CD4-positive, CD25-positive, alpha-beta regulatory T cell (primary cell): ENCODE data around the gene TSPAN7. TPM values are rescaled to one million over a fixed set of nuclear protein-coding genes. Genes with fewer than 3 reads are reported as not detected.

ENCODE experiments used
- ATAC-seq, 2 donors: fragments of 150-1000 bp; cut with Tn5 transposase; one replicate each; pipeline ENCODE4 v1.10.0; 2021; ENCODE audit warnings: low read depth in 2 of 2, moderate number of reproducible peaks in 2 of 2, moderate library complexity in 1 of 2
- DNase-seq, 3 donors: peaks; one replicate each; pipeline versions ENCODE4 v3.0.0 to v3.0.0-alpha.2; 2012 to 2022; ENCODE audit warnings: mixed read lengths in 1 of 3
- H3K27ac ChIP-seq: one replicate; pipeline ENCODE4 v1.7.0; 2013; ENCODE audit warnings: mild to moderate bottlenecking, low read length; ENCODE audit not compliant: insufficient read depth, poor library complexity, severe bottlenecking
- H3K27me3 ChIP-seq: one replicate; pipeline ENCODE4 v1.7.0; 2013; ENCODE audit warnings: low read length; ENCODE audit not compliant: control insufficient read depth, insufficient read depth
- H3K36me3 ChIP-seq: one replicate; pipeline ENCODE4 v1.7.0; 2013; ENCODE audit warnings: mild to moderate bottlenecking, low read length, moderate library complexity; ENCODE audit not compliant: control insufficient read depth, insufficient read depth
- H3K4me1 ChIP-seq: 2 replicates; pipeline ENCODE4 v1.7.0; 2013; ENCODE audit warnings: mild to moderate bottlenecking, low read length; ENCODE audit not compliant: insufficient read depth, control insufficient read depth, poor library complexity, severe bottlenecking
- H3K4me3 ChIP-seq: one replicate; pipeline ENCODE4 v1.7.0; 2013; ENCODE audit warnings: low read depth, mild to moderate bottlenecking, low read length, moderate library complexity
- H3K9me3 ChIP-seq, 2 experiments: 1 replicate in 1 of 2; 2 replicates in 1 of 2; pipeline ENCODE4 v1.7.0; 2013; ENCODE audit warnings: low read length in 2 of 2, mild to moderate bottlenecking in 1 of 2, moderate library complexity in 1 of 2; ENCODE audit not compliant: control insufficient read depth in 2 of 2
- H3K27ac Mint-ChIP-seq, 3 donors: one replicate each; pipeline ENCODE4 v1.8.0; 2020 to 2022; ENCODE audit warnings: mild to moderate bottlenecking in 3 of 3, mixed read lengths in 3 of 3, moderate library complexity in 2 of 3
- H3K27me3 Mint-ChIP-seq: one replicate; pipeline ENCODE4 v1.8.0; 2022; ENCODE audit warnings: mild to moderate bottlenecking, mixed read lengths
- H3K36me3 Mint-ChIP-seq: one replicate; pipeline ENCODE4 v1.8.0; 2020; ENCODE audit warnings: mixed read lengths
- H3K4me1 Mint-ChIP-seq, 4 donors: one replicate each; pipeline ENCODE4 v1.8.0; 2020 to 2022; ENCODE audit warnings: mixed read lengths in 4 of 4, mild to moderate bottlenecking in 1 of 4
- H3K4me3 Mint-ChIP-seq, 4 donors: one replicate each; pipeline ENCODE4 v1.8.0; 2020 to 2022; ENCODE audit warnings: mild to moderate bottlenecking in 4 of 4, mixed read lengths in 4 of 4, moderate library complexity in 3 of 4
- H3K9me3 Mint-ChIP-seq, 7 donors: one replicate each; pipeline ENCODE4 v1.8.0; 2020 to 2022; ENCODE audit warnings: mixed read lengths in 7 of 7, mild to moderate bottlenecking in 3 of 7, moderate library complexity in 2 of 7
- polyA plus RNA-seq, 4 donors: library from polyadenylated mRNA; unstranded; fragments of 300-500 nt; fragmentation: Illumina TruSeq; gene quantifications; one replicate each; pipeline ENCODE4 v1.2.3, GENCODE V29; 2021
- total RNA-seq: library from RNA; stranded (reverse); gene quantifications from one replicate; pipeline ENCODE4 v1.2.3, GENCODE V29; 2022

The TSPAN7 gene
- total and polyA plus RNA-seq, 5 donors from 2014 or later: 0.16 to 0.72 (median 0.20) TPM; not detected in 2

- no peak for ATAC-seq
- H3K4me3 ChIP-seq: no peak overlapping the region
- Mint-ChIP-seq H3K4me1 (no peaks in the 10 kb centered on the region), H3K36me3 (no peaks in the 10 kb centered on the region), H3K27me3 (peaks cover 8% of the 10 kb centered on the region), H3K27ac (no peak overlapping the region), H3K4me3 (peak overlapping the region in 1 of 4 donors; percentile 58), H3K9me3 (peaks cover 0 to 1% (median 0%) of the 10 kb centered on the region in 7 donors)
- H3K4me1 ChIP-seq: no peaks in the 10 kb centered on the region
- H3K27me3 ChIP-seq: peaks cover 2% of the 10 kb centered on the region
- no peak overlapping the region for H3K27ac ChIP-seq
- H3K36me3 ChIP-seq: no peaks in the 10 kb centered on the region
- H3K9me3 ChIP-seq: no peaks in the 10 kb centered on the region
- no peak for DNase-seq
Observed at GRCh38 chrX:38675856-38676255, 114.5 kb downstream of the TSPAN7 start.

GRCh38 chrX:38678183-38678582 is 116.8 kb downstream of the TSPAN7 start:
- H3K4me3 Mint-ChIP-seq: no peak overlapping the region
- no peak for ATAC-seq
- no peak overlapping the region for H3K27ac ChIP-seq

GRCh38 chrX:38678821-38679220 is 117.5 kb downstream of the TSPAN7 start:
- H3K4me3 ChIP-seq: no peak overlapping the region
- H3K27ac ChIP-seq: no peak overlapping the region
- no peaks in the 10 kb centered on the region for H3K36me3 ChIP-seq
- Mint-ChIP-seq H3K36me3 (no peaks in the 10 kb centered on the region), H3K27me3 (peaks cover 8% of the 10 kb centered on the region), H3K4me1 (no peaks in the 10 kb centered on the region), H3K9me3 (peaks cover 0 to 1% (median 0%) of the 10 kb centered on the region in 7 donors), H3K4me3 (no peak overlapping the region), H3K27ac (no peak overlapping the region)
- ATAC-seq: no peak
- no peaks in the 10 kb centered on the region for H3K4me1 ChIP-seq
- peaks cover 2% of the 10 kb centered on the region for H3K27me3 ChIP-seq
- no peak for DNase-seq
- H3K9me3 ChIP-seq: no peaks in the 10 kb centered on the region

More at GRCh38 chrX:38678183-38678582, 116.8 kb downstream of the TSPAN7 start:
- Mint-ChIP-seq H3K4me1 (no peaks in the 10 kb centered on the region), H3K27me3 (peaks cover 8% of the 10 kb centered on the region), H3K36me3 (no peaks in the 10 kb centered on the region), H3K9me3 (peaks cover 0 to 1% (median 0%) of the 10 kb centered on the region in 7 donors), H3K27ac (no peak overlapping the region)
- Histone ChIP-seq H3K9me3 (no peaks in the 10 kb centered on the region), H3K4me3 (no peak overlapping the region), H3K27me3 (peaks cover 2% of the 10 kb centered on the region), H3K36me3 (no peaks in the 10 kb centered on the region), H3K4me1 (no peaks in the 10 kb centered on the region)
- DNase-seq: no peak

GRCh38 chrX:38679695-38680094 is 118.4 kb downstream of the TSPAN7 start:
- H3K36me3 Mint-ChIP-seq: no peaks in the 10 kb centered on the region
- H3K27me3 Mint-ChIP-seq: peaks cover 8% of the 10 kb centered on the region
- H3K27ac Mint-ChIP-seq: no peak overlapping the region
- no peak for DNase-seq
- Histone ChIP-seq H3K4me3 (no peak overlapping the region), H3K9me3 (no peaks in the 10 kb centered on the region), H3K27ac (no peak overlapping the region), H3K4me1 (no peaks in the 10 kb centered on the region), H3K27me3 (peaks cover 2% of the 10 kb centered on the region), H3K36me3 (no peaks in the 10 kb centered on the region)
- no peak for ATAC-seq
- no peaks in the 10 kb centered on the region for H3K9me3 Mint-ChIP-seq
- H3K4me1 Mint-ChIP-seq: no peaks in the 10 kb centered on the region
- no peak overlapping the region for H3K4me3 Mint-ChIP-seq

- Histone ChIP-seq H3K4me1 (no peaks in the 10 kb centered on the region), H3K27me3 (peaks cover 2% of the 10 kb centered on the region), H3K9me3 (no peaks in the 10 kb centered on the region), H3K27ac (no peak overlapping the region), H3K36me3 (no peaks in the 10 kb centered on the region), H3K4me3 (no peak overlapping the region)
- H3K27ac Mint-ChIP-seq: no peak overlapping the region
- no peak overlapping the region for H3K4me3 Mint-ChIP-seq
- no peak for ATAC-seq
- no peaks in the 10 kb centered on the region for H3K9me3 Mint-ChIP-seq
- no peaks in the 10 kb centered on the region for H3K4me1 Mint-ChIP-seq
- H3K36me3 Mint-ChIP-seq: no peaks in the 10 kb centered on the region
- no peak for DNase-seq
- peaks cover 4% of the 10 kb centered on the region for H3K27me3 Mint-ChIP-seq
Observed at GRCh38 chrX:38682095-38682494, 120.8 kb downstream of the TSPAN7 start.

GRCh38 chrX:38692961-38693360 is 131.6 kb downstream of the TSPAN7 start:
- peaks cover 2% of the 10 kb centered on the region for H3K27me3 ChIP-seq
- H3K4me1 ChIP-seq: no peaks in the 10 kb centered on the region
- Mint-ChIP-seq H3K27me3 (peaks cover 17% of the 10 kb centered on the region), H3K27ac (no peak overlapping the region), H3K4me1 (peaks cover 0 to 3% (median 0%) of the 10 kb centered on the region in 4 donors), H3K4me3 (no peak overlapping the region), H3K36me3 (no peaks in the 10 kb centered on the region), H3K9me3 (peaks cover 0 to 4% (median 0%) of the 10 kb centered on the region in 7 donors)
- H3K27ac ChIP-seq: no peak overlapping the region
- H3K9me3 ChIP-seq: no peaks in the 10 kb centered on the region
- no peaks in the 10 kb centered on the region for H3K36me3 ChIP-seq
- H3K4me3 ChIP-seq: no peak overlapping the region
- ATAC-seq (no peak), DNase-seq (no peak)

GRCh38 chrX:38694394-38694793 is 133.1 kb downstream of the TSPAN7 start:
- Histone ChIP-seq H3K36me3 (no peaks in the 10 kb centered on the region), H3K4me1 (no peaks in the 10 kb centered on the region), H3K27me3 (peaks cover 2% of the 10 kb centered on the region), H3K4me3 (no peak overlapping the region), H3K27ac (no peak overlapping the region), H3K9me3 (no peaks in the 10 kb centered on the region)
- H3K27ac Mint-ChIP-seq: no peak overlapping the region
- peaks cover 0 to 4% (median 0%) of the 10 kb centered on the region in 7 donors for H3K9me3 Mint-ChIP-seq
- H3K4me1 Mint-ChIP-seq: peaks cover 0 to 1% (median 0%) of the 10 kb centered on the region in 4 donors
- no peak overlapping the region for H3K4me3 Mint-ChIP-seq
- peaks cover 17% of the 10 kb centered on the region for H3K27me3 Mint-ChIP-seq
- ATAC-seq (no peak), DNase-seq (no peak)
- no peaks in the 10 kb centered on the region for H3K36me3 Mint-ChIP-seq

GRCh38 chrX:38697461-38697860 is 136.1 kb downstream of the TSPAN7 start:
- Mint-ChIP-seq H3K9me3 (no peaks in the 10 kb centered on the region), H3K27me3 (peaks cover 12% of the 10 kb centered on the region), H3K27ac (no peak overlapping the region), H3K4me3 (no peak overlapping the region), H3K36me3 (no peaks in the 10 kb centered on the region), H3K4me1 (no peaks in the 10 kb centered on the region)
- H3K4me1 ChIP-seq: no peaks in the 10 kb centered on the region
- no peaks in the 10 kb centered on the region for H3K36me3 ChIP-seq
- no peak overlapping the region for H3K4me3 ChIP-seq
- ATAC-seq (no peak), DNase-seq (no peak)
- H3K27ac ChIP-seq: no peak overlapping the region
- no peaks in the 10 kb centered on the region for H3K9me3 ChIP-seq
- H3K27me3 ChIP-seq: peaks cover 2% of the 10 kb centered on the region
